ENCODE results near the gene CA10. TPM values are rescaled to one million over a fixed set of nuclear protein-coding genes. Genes with fewer than 3 reads are reported as not detected.

CA10 gene
- total and polyA plus RNA-seq, 2 donors (not counting 1 experiment from before 2014, with no cell fraction given), result not detected

DNA sequence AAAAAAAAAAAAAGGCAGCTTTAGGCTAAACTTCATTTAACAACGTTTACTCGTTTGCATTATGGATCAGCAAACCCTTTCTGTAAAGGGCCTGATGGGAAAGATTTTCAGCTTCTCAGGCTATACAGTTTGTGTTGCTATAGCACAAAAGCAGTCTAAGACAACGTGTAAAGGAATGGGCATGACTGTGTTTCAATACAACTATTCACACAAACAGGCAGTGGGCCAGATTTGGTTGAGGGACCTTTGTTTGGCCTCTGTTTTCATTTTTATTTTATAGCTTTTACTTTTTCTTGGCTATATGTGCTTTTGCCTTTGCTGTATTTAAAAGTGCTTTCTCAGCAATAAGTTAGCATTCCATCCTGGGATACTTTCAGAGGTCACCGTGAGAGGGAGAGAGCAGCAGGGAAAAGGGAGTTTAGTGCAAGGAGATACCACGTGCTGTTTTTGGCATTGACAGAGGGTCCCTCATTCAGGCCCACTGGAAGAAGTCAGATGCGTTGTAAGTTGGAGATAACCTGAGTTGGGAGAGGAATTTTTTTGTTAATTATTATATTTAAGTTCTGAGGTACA, 562.6 kb downstream of the CA10 start:
- no peak for DNase-seq (ENCODE audit: low read depth in 2 of 2)
- H3K9ac ChIP-seq (ENCODE audit: insufficient read depth, low read length), result no peak overlapping the region
- no peak overlapping the region for H3K27ac ChIP-seq (ENCODE audit: insufficient read depth, low read length)
- H3K4me2 ChIP-seq (ENCODE audit: extremely low read depth, insufficient read depth, low read length), result no peak overlapping the region
- H3K36me3 ChIP-seq (ENCODE audit: control insufficient read depth, insufficient read depth, low read length), result no peaks in the 10 kb centered on the region
- TF ChIP-seq, protein P1, sequence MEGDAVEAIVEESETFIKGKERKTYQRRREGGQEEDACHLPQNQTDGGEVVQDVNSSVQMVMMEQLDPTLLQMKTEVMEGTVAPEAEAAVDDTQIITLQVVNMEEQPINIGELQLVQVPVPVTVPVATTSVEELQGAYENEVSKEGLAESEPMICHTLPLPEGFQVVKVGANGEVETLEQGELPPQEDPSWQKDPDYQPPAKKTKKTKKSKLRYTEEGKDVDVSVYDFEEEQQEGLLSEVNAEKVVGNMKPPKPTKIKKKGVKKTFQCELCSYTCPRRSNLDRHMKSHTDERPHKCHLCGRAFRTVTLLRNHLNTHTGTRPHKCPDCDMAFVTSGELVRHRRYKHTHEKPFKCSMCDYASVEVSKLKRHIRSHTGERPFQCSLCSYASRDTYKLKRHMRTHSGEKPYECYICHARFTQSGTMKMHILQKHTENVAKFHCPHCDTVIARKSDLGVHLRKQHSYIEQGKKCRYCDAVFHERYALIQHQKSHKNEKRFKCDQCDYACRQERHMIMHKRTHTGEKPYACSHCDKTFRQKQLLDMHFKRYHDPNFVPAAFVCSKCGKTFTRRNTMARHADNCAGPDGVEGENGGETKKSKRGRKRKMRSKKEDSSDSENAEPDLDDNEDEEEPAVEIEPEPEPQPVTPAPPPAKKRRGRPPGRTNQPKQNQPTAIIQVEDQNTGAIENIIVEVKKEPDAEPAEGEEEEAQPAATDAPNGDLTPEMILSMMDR (conservative IDR thresholded peaks at IDR 0.05 in 1 of 2, IDR thresholded peaks at IDR 0.05 in 1 of 2; ENCODE audit: low read depth in 1 of 2, low read length in 2 of 2), result no peak
- TF ChIP-seq EZH2 (IDR thresholded peaks at IDR 0.05; ENCODE audit: low read length, missing control alignments), result no peak
- H3K4me3 ChIP-seq (replicated peaks in 1 of 4; ENCODE audit: control extremely low read depth in 1 of 4, insufficient read depth in 1 of 4, low read depth in 3 of 4, low read length in 4 of 4), result no peak overlapping the region
- H3K27me3 ChIP-seq (ENCODE audit: control insufficient read depth, insufficient read depth, low read length), result no peaks in the 10 kb centered on the region
- no peak overlapping the region for H2AFZ ChIP-seq (ENCODE audit: low read length)
- no peaks in the 10 kb centered on the region for H4K20me1 ChIP-seq (ENCODE audit: control insufficient read depth, extremely low read depth, insufficient read depth, low read length)
- no peaks in the 10 kb centered on the region for H3K4me1 ChIP-seq (ENCODE audit: control insufficient read depth, extremely low read depth, insufficient read depth, low read length)
- no peaks in the 10 kb centered on the region for H3K9me3 ChIP-seq (ENCODE audit: control insufficient read depth, insufficient read depth, low read depth, low read length)
- H3K79me2 ChIP-seq (ENCODE audit: control insufficient read depth, insufficient read depth, low read length), result no peaks in the 10 kb centered on the region

DNA sequence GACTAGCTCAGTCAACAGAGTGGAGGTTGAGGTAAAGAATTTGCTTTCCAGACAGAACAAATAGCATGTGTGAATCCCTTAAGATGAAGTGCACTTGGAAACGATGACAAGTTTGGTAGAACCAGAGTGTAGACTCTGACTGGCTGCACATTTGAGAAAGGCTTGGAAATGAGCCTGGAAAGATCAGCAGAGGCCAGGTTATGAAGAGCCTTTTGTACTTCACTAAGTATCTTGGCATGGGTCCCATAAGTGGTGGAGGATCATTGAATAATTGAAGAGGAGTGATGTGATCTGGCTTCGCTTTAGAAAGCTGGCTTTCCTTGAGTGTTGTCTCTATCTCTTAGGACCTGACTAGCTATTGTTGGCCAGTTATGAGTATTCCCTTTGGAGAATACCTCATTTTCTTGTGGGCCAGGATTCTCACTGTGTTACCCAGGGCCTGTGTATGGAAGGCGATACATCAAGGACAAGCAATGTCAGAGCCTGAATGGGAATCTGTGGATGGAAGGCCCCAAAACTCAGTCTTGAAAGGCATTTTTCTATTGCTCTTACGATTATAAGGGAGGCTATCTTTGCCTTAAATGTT, 568.4 kb downstream of the CA10 start:
- no peaks in the 10 kb centered on the region for H3K4me1 ChIP-seq (ENCODE audit: control insufficient read depth, extremely low read depth, insufficient read depth, low read length)
- H3K36me3 ChIP-seq (ENCODE audit: control insufficient read depth, insufficient read depth, low read length), result no peaks in the 10 kb centered on the region
- no peak overlapping the region for H3K4me3 ChIP-seq (replicated peaks in 1 of 4; ENCODE audit: control extremely low read depth in 1 of 4, insufficient read depth in 1 of 4, low read depth in 3 of 4, low read length in 4 of 4)
- H3K79me2 ChIP-seq (ENCODE audit: control insufficient read depth, insufficient read depth, low read length), result no peaks in the 10 kb centered on the region
- H3K27me3 ChIP-seq (ENCODE audit: control insufficient read depth, insufficient read depth, low read length), result no peaks in the 10 kb centered on the region
- no peak for TF ChIP-seq EZH2 (IDR thresholded peaks at IDR 0.05; ENCODE audit: low read length, missing control alignments)
- TF ChIP-seq, protein P1 (conservative IDR thresholded peaks at IDR 0.05 in 1 of 2, IDR thresholded peaks at IDR 0.05 in 1 of 2; ENCODE audit: low read depth in 1 of 2, low read length in 2 of 2), result no peak
- no peak overlapping the region for H3K4me2 ChIP-seq (ENCODE audit: extremely low read depth, insufficient read depth, low read length)
- H3K9me3 ChIP-seq (ENCODE audit: control insufficient read depth, insufficient read depth, low read depth, low read length), result no peaks in the 10 kb centered on the region
- H4K20me1 ChIP-seq (ENCODE audit: control insufficient read depth, extremely low read depth, insufficient read depth, low read length), result no peaks in the 10 kb centered on the region
- no peak for DNase-seq (ENCODE audit: low read depth in 2 of 2)
- no peak overlapping the region for H3K27ac ChIP-seq (ENCODE audit: insufficient read depth, low read length)
- H2AFZ ChIP-seq (ENCODE audit: low read length), result no peak overlapping the region
- H3K9ac ChIP-seq (ENCODE audit: insufficient read depth, low read length), result no peak overlapping the region

DNA sequence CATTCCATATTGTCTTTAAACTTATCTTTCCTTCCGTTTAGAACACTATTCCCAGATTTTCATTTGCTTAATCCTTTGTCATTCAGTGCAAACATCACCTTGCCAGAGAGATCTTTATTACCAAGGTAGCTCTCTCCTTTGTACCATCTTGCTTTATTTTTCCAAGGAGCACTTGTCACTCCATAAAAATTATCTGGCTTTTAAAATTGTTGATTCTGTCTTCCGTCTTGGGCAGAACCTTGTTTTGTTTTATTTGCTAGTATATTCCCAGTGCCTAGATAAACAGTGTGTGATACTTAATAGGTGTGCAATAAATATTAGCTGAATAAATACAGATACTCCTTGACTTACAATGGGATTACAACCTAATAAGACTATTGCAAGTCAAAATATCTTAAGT, 570.5 kb downstream of the CA10 start:
- no peaks in the 10 kb centered on the region for H3K27me3 ChIP-seq (ENCODE audit: control insufficient read depth, insufficient read depth, low read length)

More for the DNA sequence above, 570.5 kb downstream of the CA10 start:
- Histone ChIP-seq H4K20me1 (ENCODE audit: control insufficient read depth, extremely low read depth, insufficient read depth, low read length) (no peaks in the 10 kb centered on the region), H3K27ac (ENCODE audit: insufficient read depth, low read length) (no peak overlapping the region), H2AFZ (ENCODE audit: low read length) (no peak overlapping the region), H3K9ac (ENCODE audit: insufficient read depth, low read length) (no peak overlapping the region), H3K36me3 (ENCODE audit: control insufficient read depth, insufficient read depth, low read length) (no peaks in the 10 kb centered on the region), H3K9me3 (ENCODE audit: control insufficient read depth, insufficient read depth, low read depth, low read length) (no peaks in the 10 kb centered on the region), H3K4me2 (ENCODE audit: extremely low read depth, insufficient read depth, low read length) (no peak overlapping the region), H3K4me1 (ENCODE audit: control insufficient read depth, extremely low read depth, insufficient read depth, low read length) (no peaks in the 10 kb centered on the region), H3K4me3 (replicated peaks in 1 of 4; ENCODE audit: control extremely low read depth in 1 of 4, insufficient read depth in 1 of 4, low read depth in 3 of 4, low read length in 4 of 4) (no peak overlapping the region), H3K79me2 (ENCODE audit: control insufficient read depth, insufficient read depth, low read length) (no peaks in the 10 kb centered on the region)
- TF ChIP-seq, protein P1 (conservative IDR thresholded peaks at IDR 0.05 in 1 of 2, IDR thresholded peaks at IDR 0.05 in 1 of 2; ENCODE audit: low read depth in 1 of 2, low read length in 2 of 2), result no peak
- TF ChIP-seq EZH2 (IDR thresholded peaks at IDR 0.05; ENCODE audit: low read length, missing control alignments), result no peak
- DNase-seq (ENCODE audit: low read depth in 2 of 2), result no peak
